ENCODE measurements around the gene CORIN.

The CORIN gene

DNA sequence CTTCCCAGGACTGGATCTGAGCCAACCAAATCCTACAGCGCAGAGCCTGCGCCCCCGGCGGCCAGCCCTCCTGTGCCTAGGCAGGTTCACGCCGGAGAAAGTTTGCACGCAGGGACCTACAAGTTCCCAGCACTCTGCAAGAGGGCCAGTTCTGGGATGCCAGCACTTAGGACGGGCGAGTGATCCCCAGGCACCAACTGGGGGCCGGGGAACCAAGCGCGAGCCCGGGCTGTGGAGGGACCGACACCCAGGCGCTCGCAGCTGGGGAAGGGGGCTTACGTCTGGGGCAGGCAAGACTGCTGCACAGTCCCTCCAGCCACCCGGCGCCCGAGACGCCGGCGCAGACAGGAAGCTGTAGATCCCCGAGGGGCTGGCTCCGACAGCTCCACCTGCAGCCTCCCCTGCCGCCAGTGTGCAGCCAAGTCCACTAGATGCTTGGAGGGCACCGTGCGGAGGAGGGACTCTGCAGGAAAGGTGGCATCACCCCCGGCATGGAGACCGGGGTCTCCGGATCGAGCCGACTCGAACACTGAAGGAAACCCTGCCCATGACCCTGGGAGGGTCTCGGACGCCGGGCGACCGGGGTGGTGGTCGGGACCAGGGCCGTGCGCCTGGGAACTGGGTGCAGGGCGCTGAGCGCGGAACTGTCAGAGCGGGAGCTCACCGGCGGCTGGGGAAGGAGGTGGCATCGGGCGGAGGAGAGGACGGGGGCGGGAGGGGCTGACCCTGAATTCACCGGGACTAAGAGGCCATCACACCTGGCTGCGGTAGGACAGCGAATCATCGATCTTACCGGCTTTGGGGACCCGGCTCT is 566 bp downstream of the CORIN start:
- peak; percentile 16 for TF ChIP-seq CTCF (IDR thresholded peaks at IDR 0.05; ENCODE audit: extremely low read depth, insufficient read depth, missing control alignments)
- in situ Hi-C loops (cut with MboI; ENCODE audit: low pct_unique_long_range_greater_than_20kb, low sequenced_read_pairs, unreplicated experiment): loop anchor here (25.0 kb wide), 1 partner anchor 125 kb away; no protein-coding TSS in a partner anchor
- peak; percentile 52 for DNase-seq (ENCODE audit: low spot score)

GRCh38 chr4:47836641-47837093 is 1.2 kb downstream of the CORIN start:
- in situ Hi-C loops (cut with MboI; ENCODE audit: low pct_unique_long_range_greater_than_20kb, low sequenced_read_pairs, unreplicated experiment): loop anchor here (25.0 kb wide), 1 partner anchor 124 kb away; no protein-coding TSS in a partner anchor
- TF ChIP-seq CTCF (IDR thresholded peaks at IDR 0.05; ENCODE audit: extremely low read depth, insufficient read depth, missing control alignments): peak; percentile 81
- DNase-seq (ENCODE audit: low spot score): peak; percentile 69

- peak; percentile 9 for DNase-seq (ENCODE audit: low spot score)
- no peak for TF ChIP-seq CTCF (IDR thresholded peaks at IDR 0.05; ENCODE audit: extremely low read depth, insufficient read depth, missing control alignments)
- in situ Hi-C loops (cut with MboI; ENCODE audit: low pct_unique_long_range_greater_than_20kb, low sequenced_read_pairs, unreplicated experiment): loop anchor here (25.0 kb wide), 1 partner anchor 123 kb away; no protein-coding TSS in a partner anchor
Measured at GRCh38 chr4:47835494-47835893, 2.4 kb downstream of the CORIN start.

DNA sequence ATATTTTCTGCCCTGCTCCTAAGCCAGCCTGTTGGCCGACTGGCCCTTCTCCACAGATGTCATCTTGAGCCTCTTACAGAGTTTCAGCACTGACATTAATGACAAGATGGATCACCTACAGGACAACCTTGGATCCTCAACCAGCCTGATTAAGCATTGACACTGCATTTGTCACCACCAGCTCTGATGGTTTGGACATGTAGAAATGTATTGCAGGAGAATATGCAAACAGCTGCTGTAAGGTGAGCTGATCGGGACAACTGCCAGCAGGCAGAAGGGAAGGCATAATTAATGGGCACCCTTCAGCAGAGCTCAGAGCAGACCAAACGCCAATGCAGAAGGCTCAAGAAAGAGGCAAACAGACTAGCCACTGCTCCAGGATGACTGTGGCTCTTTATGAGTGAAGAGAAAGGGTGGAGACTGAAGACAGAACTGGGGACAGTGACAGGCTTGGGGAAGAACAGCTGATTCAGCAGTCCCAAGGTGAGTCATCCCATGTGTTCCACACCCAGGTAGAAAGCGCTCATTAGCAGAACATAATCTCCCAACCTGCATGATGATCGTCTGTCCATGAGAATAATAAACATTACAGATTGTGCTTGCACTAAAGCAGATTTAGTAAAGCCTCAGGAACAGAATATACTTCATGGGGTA is 6.7 kb downstream of the CORIN start:
- in situ Hi-C loops (cut with MboI; ENCODE audit: low pct_unique_long_range_greater_than_20kb, low sequenced_read_pairs, unreplicated experiment): loop anchor here (25.0 kb wide), 1 partner anchor 119 kb away; no protein-coding TSS in a partner anchor
- DNase-seq (ENCODE audit: low spot score): no peak
- TF ChIP-seq CTCF (IDR thresholded peaks at IDR 0.05; ENCODE audit: extremely low read depth, insufficient read depth, missing control alignments): no peak

DNA sequence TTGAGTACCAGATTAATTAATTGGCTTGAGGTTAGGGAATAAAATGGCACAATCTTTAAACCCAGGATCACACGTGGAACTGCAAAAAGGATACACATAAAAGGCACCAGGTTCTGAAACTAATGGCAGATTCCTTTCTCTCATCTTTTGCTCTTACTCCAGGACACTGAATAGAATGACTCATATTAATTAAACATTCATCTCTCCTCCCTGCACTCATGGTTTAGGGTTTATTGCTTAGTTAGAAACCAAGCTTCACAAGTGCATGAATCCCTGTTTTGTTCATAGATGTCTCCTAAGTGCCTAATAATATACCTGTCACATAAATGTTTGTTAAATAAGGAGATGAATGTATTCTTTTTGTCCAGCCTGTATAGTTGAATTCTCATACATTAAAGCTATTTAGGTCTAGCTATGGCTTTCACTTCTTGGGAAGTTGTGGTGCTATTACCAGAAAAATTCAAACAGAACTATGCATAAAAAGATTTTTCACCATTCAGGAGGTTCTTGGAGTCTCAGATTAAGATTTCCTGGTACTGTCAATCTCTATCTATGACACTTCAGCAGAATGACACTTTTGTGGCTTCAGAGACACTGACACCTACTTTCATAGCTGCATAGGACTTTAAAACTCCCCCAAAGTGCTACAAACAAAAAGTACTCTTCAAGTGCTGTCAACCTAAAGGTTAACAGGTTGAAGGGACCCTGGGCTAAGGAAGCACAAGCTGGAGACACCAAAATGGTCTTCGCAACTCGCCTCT is 7.4 kb downstream of the CORIN start:
- in situ Hi-C loops (cut with MboI; ENCODE audit: low pct_unique_long_range_greater_than_20kb, low sequenced_read_pairs, unreplicated experiment): loop anchor here (25.0 kb wide), 1 partner anchor 118 kb away; no protein-coding TSS in a partner anchor
- DNase-seq (ENCODE audit: low spot score): no peak
- no peak for TF ChIP-seq CTCF (IDR thresholded peaks at IDR 0.05; ENCODE audit: extremely low read depth, insufficient read depth, missing control alignments)

DNA sequence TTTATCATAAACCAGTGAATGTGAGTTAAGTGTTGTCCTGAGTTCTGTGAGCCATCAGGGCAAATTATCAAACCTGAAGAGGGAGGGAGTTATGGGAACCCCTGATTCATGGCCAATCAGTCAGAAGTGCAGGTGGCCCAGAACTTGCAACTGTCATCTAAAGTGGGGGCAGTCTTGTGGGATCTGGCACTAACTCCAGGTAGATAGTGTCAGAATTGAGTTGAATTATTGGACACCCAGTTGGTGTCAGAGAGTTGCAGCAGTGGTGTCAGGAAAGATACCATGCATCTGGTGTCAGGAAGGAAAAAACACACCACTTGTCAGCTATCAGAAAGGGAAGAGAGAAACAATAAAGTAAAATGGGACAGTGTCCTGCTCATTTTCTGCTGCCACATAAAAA is 8.4 kb downstream of the CORIN start:
- TF ChIP-seq CTCF (IDR thresholded peaks at IDR 0.05; ENCODE audit: extremely low read depth, insufficient read depth, missing control alignments): no peak
- no peak for DNase-seq (ENCODE audit: low spot score)
- in situ Hi-C loops (cut with MboI; ENCODE audit: low pct_unique_long_range_greater_than_20kb, low sequenced_read_pairs, unreplicated experiment): loop anchor here (25.0 kb wide), 1 partner anchor 117 kb away; no protein-coding TSS in a partner anchor

All from GM13977 (cell line).